OCI-LY3 (cell line): ENCODE results near the gene ERC2.

Experiments
- H2AFZ ChIP-seq: fragments of 200-600, 300-600 bp; shearing (Covaris generic); 2 replicates; pipeline ENCODE4 v1.6.0; 2014; ENCODE audit warnings: antibody characterized with exemption, low read depth, low read length
- H3K27ac ChIP-seq: fragments of 200-600, 300-600 bp; sonication (generic); 2 replicates; pipeline ENCODE4 v1.5.1; 2014; ENCODE audit warnings: mild to moderate bottlenecking, low read length, moderate library complexity, mixed read lengths
- H3K27me3 ChIP-seq: fragments of 200-600, 300-600 bp; sonication (generic); 2 replicates; pipeline ENCODE4 v1.6.1; 2014; ENCODE audit warnings: low read depth, low read length, mixed read lengths
- H3K36me3 ChIP-seq: fragments of 200-600, 300-600 bp; sonication (generic); replicated peaks from 2 replicates; pipeline ENCODE3; 2014; ENCODE audit warnings: low read depth, low read length, mixed read lengths
- H3K4me1 ChIP-seq: fragments of 300-600, 200-600 bp; sonication (generic); 2 replicates; pipeline ENCODE4 v1.6.1; 2014; ENCODE audit warnings: low read length, mixed read lengths
- H3K4me2 ChIP-seq: fragments of 200-600, 300-600 bp; sonication (generic); 2 replicates; pipeline ENCODE4 v1.6.1; 2014; ENCODE audit warnings: low read length, mixed read lengths
- H3K4me3 ChIP-seq: fragments of 300-600, 200-600 bp; sonication (generic); 2 replicates; pipeline ENCODE4 v1.5.1; 2014; ENCODE audit warnings: antibody characterized with exemption, mild to moderate bottlenecking, low read length, moderate library complexity
- H3K79me2 ChIP-seq: fragments of 300-600, 200-600 bp; shearing (Covaris generic); 2 replicates; pipeline ENCODE4 v1.6.1; 2014; ENCODE audit warnings: mild to moderate bottlenecking, low read length, mixed read lengths
- H3K9ac ChIP-seq: fragments of 300-600, 200-600 bp; shearing (Covaris generic); 2 replicates; pipeline ENCODE4 v1.6.0; 2014; ENCODE audit warnings: mild to moderate bottlenecking, low read length, moderate library complexity
- H3K9me3 ChIP-seq: fragments of 200-600, 300-600 bp; shearing (Covaris generic); 2 replicates; pipeline ENCODE4 v1.6.1; 2014; ENCODE audit warnings: low read length, mixed read lengths; ENCODE audit not compliant: insufficient read depth
- H4K20me1 ChIP-seq: fragments of 200-600, 300-600 bp; sonication (generic); 2 replicates; pipeline ENCODE4 v1.6.1; 2016; ENCODE audit warnings: low read length, mixed read lengths; ENCODE audit not compliant: insufficient read depth
- CTCF ChIP-seq: fragments of 200-600, 300-600 bp; sonication (generic); IDR thresholded peaks from 2 replicates; pipeline ENCODE4 v1.5.1; 2014; ENCODE audit warnings: antibody characterized with exemption, low read length, low read depth
- EZH2phosphoT487 ChIP-seq: fragments of 200-600 bp; shearing (Covaris generic); IDR thresholded peaks from 2 replicates; pipeline ENCODE4 v1.6.1; 2018; ENCODE audit warnings: antibody characterized with exemption, mixed run types, low read depth

ERC2 gene

GRCh38 chr3:56118968-56119367, 349.3 kb downstream of the ERC2 start:
- Histone ChIP-seq H3K27ac (no peak overlapping the region), H3K36me3 (no peaks in the 10 kb centered on the region), H3K4me2 (no peak overlapping the region), H3K79me2 (no peaks in the 10 kb centered on the region), H3K9ac (no peak overlapping the region), H2AFZ (no peak overlapping the region), H3K27me3 (peaks cover 3% of the 10 kb centered on the region), H3K9me3 (no peaks in the 10 kb centered on the region), H4K20me1 (no peaks in the 10 kb centered on the region), H3K4me1 (no peaks in the 10 kb centered on the region), H3K4me3 (no peak overlapping the region)
- TF ChIP-seq CTCF (no peak), EZH2phosphoT487 (no peak)

GRCh38 chr3:56115698-56116097, 352.6 kb downstream of the ERC2 start:
- Histone ChIP-seq H3K9ac (no peak overlapping the region), H3K9me3 (no peaks in the 10 kb centered on the region), H3K27ac (no peak overlapping the region), H3K36me3 (no peaks in the 10 kb centered on the region), H3K4me3 (no peak overlapping the region), H4K20me1 (no peaks in the 10 kb centered on the region), H3K27me3 (peaks cover 11% of the 10 kb centered on the region), H3K4me2 (no peak overlapping the region), H3K79me2 (no peaks in the 10 kb centered on the region), H3K4me1 (no peaks in the 10 kb centered on the region), H2AFZ (no peak overlapping the region)
- TF ChIP-seq EZH2phosphoT487, result no peak
- no peak for TF ChIP-seq CTCF

- Histone ChIP-seq H3K27ac (no peak overlapping the region), H3K79me2 (no peaks in the 10 kb centered on the region), H3K4me1 (no peaks in the 10 kb centered on the region), H3K4me2 (no peak overlapping the region), H3K27me3 (peaks cover 11% of the 10 kb centered on the region), H3K4me3 (no peak overlapping the region), H3K36me3 (no peaks in the 10 kb centered on the region), H4K20me1 (no peaks in the 10 kb centered on the region), H3K9me3 (no peaks in the 10 kb centered on the region), H2AFZ (no peak overlapping the region), H3K9ac (no peak overlapping the region)
- TF ChIP-seq EZH2phosphoT487 (no peak), CTCF (no peak)
These were observed 353.1 kb downstream of the ERC2 start for GRCh38 chr3:56115199-56115598.

- no peak overlapping the region for H3K27ac ChIP-seq
- H3K4me2 ChIP-seq, result no peak overlapping the region
- no peaks in the 10 kb centered on the region for H3K9me3 ChIP-seq
- no peak overlapping the region for H2AFZ ChIP-seq
- no peaks in the 10 kb centered on the region for H3K4me1 ChIP-seq
- no peaks in the 10 kb centered on the region for H4K20me1 ChIP-seq
- no peak overlapping the region for H3K4me3 ChIP-seq
- H3K27me3 ChIP-seq, result peaks cover 11% of the 10 kb centered on the region
- H3K36me3 ChIP-seq, result no peaks in the 10 kb centered on the region
- H3K9ac ChIP-seq, result no peak overlapping the region
- TF ChIP-seq CTCF (no peak), EZH2phosphoT487 (no peak)
- H3K79me2 ChIP-seq, result no peaks in the 10 kb centered on the region
These were observed 354.4 kb downstream of the ERC2 start for GRCh38 chr3:56113908-56114307.
